Measurements from ENCODE around the gene MTCL1. TPM values are rescaled to one million over a fixed set of nuclear protein-coding genes. Genes with fewer than 3 reads are reported as not detected.

MTCL1 gene
- total and polyA plus RNA-seq, 2 of the 8 experiments (the other 6 are each of a cell fraction or from before 2014, with no cell fraction given): 16.6 to 60.8 TPM

DNA sequence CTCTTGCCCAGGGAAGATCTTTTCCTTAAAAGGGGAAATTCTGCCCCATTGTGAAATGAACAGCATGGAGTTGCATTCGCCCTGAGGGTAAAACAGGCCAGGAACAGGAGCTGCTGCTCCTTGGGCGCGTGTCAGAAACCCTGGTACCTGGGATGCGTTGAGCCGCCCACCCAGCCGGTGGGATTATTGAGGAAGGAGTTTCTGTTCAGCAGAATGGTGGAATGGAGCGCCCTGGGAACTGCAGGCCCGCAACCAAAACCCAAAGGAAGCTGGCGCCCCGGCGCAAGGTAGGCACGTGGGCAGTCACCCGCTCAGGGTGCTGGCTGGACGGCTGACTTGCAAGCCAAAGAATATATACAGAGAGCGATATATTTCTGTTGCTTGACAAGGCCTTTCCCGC is 73.5 kb downstream of the MTCL1 start:
- Histone ChIP-seq H3K23me2 (ENCODE audit: low read depth, low read length) (no peaks in the 10 kb centered on the region; the same call in 1 of the 2 replicates), H3K4ac (replicated peaks; ENCODE audit: insufficient read length, low read depth, low read length) (no peak overlapping the region)

More for the DNA sequence above, 73.5 kb downstream of the MTCL1 start:
- Histone ChIP-seq H3K36me3 (ENCODE audit: control insufficient read depth in 2 of 4, insufficient read depth in 4 of 4, low read length in 3 of 4) (peaks cover 2 to 8% (median 3%) of the 10 kb centered on the region in 4 experiments; a peak in 5 of 8 replicates), H2BK12ac (ENCODE audit: low read depth, low read length) (no peak overlapping the region), H3K79me2 (ENCODE audit: control insufficient read depth in 1 of 2, insufficient read depth in 2 of 2, low read length in 2 of 2) (no peaks in the 10 kb centered on the region), H3K4me2 (ENCODE audit: insufficient read depth in 1 of 2, low read depth in 2 of 2, low read length in 2 of 2) (no peak overlapping the region; a peak in 1 of 4 replicates), H3K27ac (ENCODE audit: low read depth, low read length) (no peak overlapping the region), H2AFZ (ENCODE audit: low read length) (no peak overlapping the region), H4K20me1 (replicated peaks in 1 of 2; ENCODE audit: control insufficient read depth in 1 of 2, insufficient read depth in 2 of 2, low read length in 2 of 2) (no peaks in the 10 kb centered on the region), H3K4me1 (replicated peaks in 1 of 4; ENCODE audit: control insufficient read depth in 3 of 4, insufficient read depth in 4 of 4, low read length in 3 of 4) (peaks cover 0 to 3% (median under 1%) of the 10 kb centered on the region in 4 experiments; a peak in 4 of 7 replicates), H2AK5ac (ENCODE audit: low read depth, low read length) (no peak overlapping the region), H2BK120ac (replicated peaks; ENCODE audit: low read depth, low read length) (no peak overlapping the region), H2BK20ac (ENCODE audit: low read length) (no peak overlapping the region), H3K9me3 (ENCODE audit: insufficient read depth in 2 of 2, low read depth in 1 of 2, low read length in 1 of 2) (no peaks in the 10 kb centered on the region), H3K4me3 (ENCODE audit: extremely low read depth in 1 of 4, insufficient read depth in 2 of 4, low read depth in 3 of 4, low read length in 4 of 4) (no peak overlapping the region), H3K14ac (ENCODE audit: insufficient read length) (no peak overlapping the region), H4K8ac (ENCODE audit: extremely low read depth, insufficient read depth, low read length) (peak overlapping the region; percentile 63; the same call in 1 of the 2 replicates), H3K18ac (ENCODE audit: extremely low read depth, low read length) (no peak overlapping the region; the same call in 1 of the 2 replicates), H4K91ac (replicated peaks; ENCODE audit: insufficient read length, low read length) (no peak overlapping the region), H2BK5ac (ENCODE audit: low read depth, low read length) (no peak overlapping the region), H3K79me1 (ENCODE audit: low read depth, low read length) (no peaks in the 10 kb centered on the region; the same call in 1 of the 2 replicates), H3K27me3 (replicated peaks in 1 of 4; ENCODE audit: control insufficient read depth in 3 of 4, extremely low read depth in 1 of 4, insufficient read depth in 3 of 4, low read length in 3 of 4) (no peaks in the 10 kb centered on the region), H3K23ac (ENCODE audit: insufficient read length) (no peak overlapping the region), H4K5ac (ENCODE audit: insufficient read length, low read depth, low read length) (no peak overlapping the region), H3K56ac (replicated peaks; ENCODE audit: insufficient read length, low read depth, low read length) (no peak overlapping the region), H2BK15ac (ENCODE audit: low read length) (no peak overlapping the region), H3K9ac (replicated peaks in 1 of 4; ENCODE audit: extremely low read depth in 1 of 4, low read depth in 3 of 4, low read length in 3 of 4) (no peak overlapping the region)
- 94% methylated on average over 16 of the region's 16 CpGs; no CpG with 5 or more reads in 1 of the 2 experiments for WGBS, 2 experiments (ENCODE audit: extremely low coverage in 1 of 2, insufficient coverage in 1 of 2, insufficient read length in 1 of 2, insufficient replicate concordance in 2 of 2, low coverage in 1 of 2, low lambda C conversion rate in 2 of 2, missing lambda C conversion rate in 1 of 2)
- FAIRE-seq: no peak
- TF ChIP-seq HDAC6 (IDR thresholded peaks at IDR 0.05; ENCODE audit: low read depth, low read length): no peak
- no peak for TF ChIP-seq GABPA (IDR thresholded peaks at IDR 0.05; ENCODE audit: borderline replicate concordance, insufficient read depth, low read length)
- no peak for TF ChIP-seq EZH2 (IDR thresholded peaks at IDR 0.05; ENCODE audit: low read depth, low read length, severe bottlenecking)
- TF ChIP-seq CREB1 (IDR thresholded peaks at IDR 0.05): no peak
- no peak for TF ChIP-seq POU5F1 (IDR thresholded peaks at IDR 0.05; ENCODE audit: low read depth, low read length)
- TF ChIP-seq PHF8 (conservative IDR thresholded peaks at IDR 0.05; ENCODE audit: low read depth, low read length): no peak
- TF ChIP-seq MAFK (IDR thresholded peaks at IDR 0.05; ENCODE audit: low read depth, low read length): no peak
- no peak for TF ChIP-seq SP4 (IDR thresholded peaks at IDR 0.05; ENCODE audit: low read length)
- POLR2A ChIA-PET (ENCODE audit: partially characterized antibody): interaction anchor here (0.9 to 1.8 kb wide), 5 partner anchors 8 to 72 kb away, joined by 3 to 5 read pairs (median 3); no protein-coding TSS in a partner anchor
- DNase-seq (ENCODE audit: low read depth in 1 of 2, low spot score in 2 of 2): no peak
- CTCF ChIA-PET (ENCODE audit: partially characterized antibody): interaction anchor here (1.0 to 7.0 kb wide), 6 partner anchors 10 to 203 kb away, joined by 3 to 32 read pairs (median 4); no protein-coding TSS in a partner anchor
